ENCODE measurements around the gene JMJD8. TPM values are rescaled to one million over a fixed set of nuclear protein-coding genes. Genes with fewer than 3 reads are reported as not detected.
"Not testable (repeated sequence)": the region's sequence is repeated elsewhere in the genome, so short reads cannot be mapped to it uniquely, and the experiment has no call there.

Gene JMJD8
- total RNA-seq, 1 donor from 2014 or later: 41.2 TPM

DNA sequence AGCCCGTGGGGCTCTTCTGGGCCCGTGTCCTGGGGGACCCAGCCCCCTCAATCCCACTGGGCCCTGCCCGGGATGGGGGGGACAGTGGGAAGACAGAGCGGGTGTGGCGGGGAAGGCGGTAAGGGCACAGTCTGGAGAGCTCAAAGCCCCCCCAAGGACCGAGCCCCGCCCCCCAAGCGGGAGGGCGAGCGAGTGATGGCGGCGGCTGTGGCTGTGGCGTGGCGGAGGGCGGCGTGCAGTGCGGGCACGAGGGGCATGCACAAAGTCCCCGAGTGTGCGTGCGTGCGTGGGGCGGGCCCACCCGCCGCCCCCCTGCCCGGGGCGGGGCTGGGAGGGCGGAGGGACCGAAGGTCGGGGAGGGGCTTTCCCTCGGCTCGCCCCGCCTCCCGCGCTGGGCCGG is 9.6 kb upstream of the JMJD8 start:
- intact Hi-C loops (cut with micrococcal nuclease): no loop called here

DNA sequence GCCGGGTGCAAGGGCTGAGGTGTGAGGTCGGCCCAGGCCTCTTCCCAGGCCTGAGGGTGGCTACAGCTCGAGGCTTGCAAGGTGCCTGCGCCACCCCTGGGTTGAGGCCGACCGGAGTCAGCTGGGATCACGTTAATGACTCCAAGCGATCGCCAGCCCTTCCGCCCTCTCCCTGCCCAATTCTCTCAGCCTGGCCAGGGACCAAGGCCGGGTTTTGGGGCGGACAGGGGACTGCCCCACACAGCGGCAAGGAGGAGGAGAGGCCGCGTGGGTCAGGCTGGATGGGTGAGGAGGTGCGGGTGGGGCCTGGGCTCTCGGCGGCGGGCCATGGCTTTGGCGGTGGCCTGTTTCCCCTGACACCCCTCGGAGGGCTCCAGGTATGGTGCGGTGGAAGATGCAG is 9.2 kb upstream of the JMJD8 start:
- intact Hi-C loops (cut with micrococcal nuclease): no loop called here

DNA sequence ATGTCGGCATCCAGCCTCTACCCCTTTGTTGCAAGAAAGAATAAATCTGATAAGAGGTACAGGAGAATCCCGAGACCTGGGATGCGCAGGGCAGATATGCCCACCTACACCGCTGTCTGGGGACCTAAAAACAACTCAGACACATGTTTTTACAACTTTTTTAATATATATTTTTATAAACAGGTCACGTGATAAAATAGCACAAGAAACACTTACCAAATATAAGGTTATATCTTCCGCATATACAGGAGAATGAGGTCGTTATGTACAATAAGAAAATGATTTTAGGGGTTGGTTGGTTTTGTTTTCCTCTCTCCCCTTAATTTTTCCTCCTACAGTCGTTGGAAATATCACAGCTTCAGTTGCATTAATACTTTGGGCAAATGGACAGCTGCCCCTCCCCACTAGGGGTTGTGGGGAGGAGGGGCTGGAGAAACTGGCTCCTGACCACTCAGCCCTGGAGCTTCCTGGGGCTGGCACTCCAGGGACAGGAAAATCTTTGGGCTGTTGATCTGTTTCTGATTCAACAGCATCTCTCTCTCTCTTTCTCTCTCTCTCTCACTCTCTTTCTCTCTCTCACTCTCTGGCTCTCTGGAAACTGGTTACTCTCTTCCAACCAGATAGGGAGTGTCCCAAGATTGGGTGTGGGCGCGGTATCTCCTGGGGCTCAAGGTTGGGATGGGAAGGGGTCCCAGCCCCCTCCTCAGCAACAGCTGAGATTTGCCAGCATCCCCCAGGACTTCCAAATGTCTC is 8.4 kb upstream of the JMJD8 start:
- intact Hi-C loops (cut with micrococcal nuclease): no loop called here

DNA sequence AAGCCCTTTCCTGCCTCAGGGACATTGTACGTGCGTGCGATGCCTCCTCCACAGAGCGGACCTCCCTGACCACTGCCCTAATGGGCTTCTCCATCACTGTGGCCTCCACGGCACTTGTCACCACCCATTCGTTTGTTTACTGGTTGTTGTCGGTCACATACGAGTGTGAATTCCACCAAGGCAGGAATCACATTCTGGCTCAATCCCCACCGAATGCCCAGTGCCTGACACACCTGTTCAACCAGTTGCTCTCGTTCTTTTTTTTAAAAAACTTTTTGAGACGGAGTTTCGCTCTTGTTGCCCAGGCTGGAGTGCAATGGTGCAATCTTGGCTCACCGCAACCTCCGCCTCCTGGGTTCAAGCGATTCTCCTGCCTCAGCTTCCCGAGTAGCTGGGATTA is 7.1 kb upstream of the JMJD8 start:
- intact Hi-C loops (cut with micrococcal nuclease): not testable (repeated sequence)

DNA sequence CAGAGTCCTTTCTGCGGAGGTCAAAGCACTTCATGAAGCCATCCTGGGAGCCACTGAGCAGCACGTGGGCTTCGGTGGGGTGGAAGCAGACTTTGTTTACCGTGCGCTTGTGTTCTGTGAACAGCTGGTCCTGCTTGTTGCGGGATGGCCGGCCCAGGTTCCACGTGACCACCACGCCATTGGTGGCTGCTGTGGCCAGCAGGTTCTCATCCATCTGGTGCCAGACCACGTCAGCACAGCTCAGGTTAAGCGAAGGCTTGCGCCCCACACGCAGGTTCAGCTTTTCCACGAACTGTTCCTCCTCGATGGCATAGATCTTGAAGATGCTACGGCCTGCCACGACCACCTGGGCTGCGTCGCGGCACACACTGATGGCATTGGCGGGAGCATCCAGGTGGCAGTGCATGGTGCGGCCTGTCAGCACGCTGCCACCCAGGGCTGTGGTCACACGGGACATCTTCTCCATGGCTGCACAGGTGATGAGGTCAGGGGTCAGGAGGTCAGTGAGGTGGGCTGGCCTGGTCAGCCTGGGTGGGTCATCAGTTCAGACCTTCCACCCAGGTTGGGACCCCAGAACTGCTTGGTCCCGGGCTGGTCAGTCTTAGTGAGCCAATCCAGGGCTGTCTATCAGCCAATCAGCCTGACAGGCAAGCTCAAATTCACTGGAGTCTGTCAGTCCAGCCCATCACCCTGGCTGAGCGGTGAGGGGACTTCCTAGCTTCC is 5.2 kb upstream of the JMJD8 start:
- intact Hi-C loops (cut with micrococcal nuclease): no loop called here

DNA sequence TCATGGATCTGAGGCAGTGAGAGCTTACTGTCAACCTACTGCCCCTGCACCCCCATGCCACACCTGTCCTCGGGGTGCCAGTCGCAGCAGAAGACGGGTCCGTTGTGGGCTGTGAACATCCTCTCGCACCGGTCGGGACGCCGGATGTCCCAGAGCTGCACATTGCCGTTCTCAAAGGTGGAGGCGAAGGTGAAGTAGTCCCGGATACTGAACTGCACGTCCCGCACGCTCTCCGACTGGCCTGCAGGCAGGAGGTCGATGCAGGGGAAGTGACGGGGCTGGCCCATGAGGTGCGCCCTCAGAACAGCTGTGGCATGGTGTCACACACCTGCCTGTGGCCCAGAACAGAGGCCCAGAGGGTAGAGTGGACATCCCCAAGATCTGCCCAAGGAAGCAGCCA is 3.4 kb upstream of the JMJD8 start:
- intact Hi-C loops (cut with micrococcal nuclease): no loop called here

GRCh38 chr16:686459-687260 is 2.5 kb upstream of the JMJD8 start:
- intact Hi-C loops (cut with micrococcal nuclease): no loop called here

DNA sequence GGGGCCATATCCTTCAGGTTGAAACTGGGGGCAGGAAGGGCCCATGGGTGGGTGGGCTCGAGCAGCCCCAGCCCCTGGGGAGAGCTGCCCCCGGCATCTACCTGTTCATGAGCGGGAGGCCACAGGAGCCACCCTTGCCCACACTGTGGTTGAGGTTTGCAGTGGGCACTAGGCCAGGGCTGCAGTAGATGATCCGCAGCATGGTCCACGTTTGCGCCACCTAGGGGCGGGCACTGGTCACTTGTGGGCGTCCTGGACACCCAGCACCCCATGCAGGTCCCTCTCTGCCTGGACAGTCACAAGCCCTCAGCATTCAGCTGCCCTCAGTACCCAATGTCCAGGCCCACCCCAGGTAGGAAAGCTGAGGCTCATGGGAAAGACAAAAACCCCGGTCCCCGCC is 1.8 kb upstream of the JMJD8 start:
- intact Hi-C loops (cut with micrococcal nuclease): loop anchor here (2.0 kb wide), 1 partner anchor 97 kb away; no protein-coding TSS in a partner anchor

- intact Hi-C loops (cut with micrococcal nuclease): loop anchor here (1.0 to 5.0 kb wide), 7 partner anchors 10 to 333 kb away; partner anchors contain the start of genes AXIN1, CAPN15, CCDC78 and HAGHL
These were observed 995 bp upstream of the JMJD8 start for GRCh38 chr16:684961-685696.

DNA sequence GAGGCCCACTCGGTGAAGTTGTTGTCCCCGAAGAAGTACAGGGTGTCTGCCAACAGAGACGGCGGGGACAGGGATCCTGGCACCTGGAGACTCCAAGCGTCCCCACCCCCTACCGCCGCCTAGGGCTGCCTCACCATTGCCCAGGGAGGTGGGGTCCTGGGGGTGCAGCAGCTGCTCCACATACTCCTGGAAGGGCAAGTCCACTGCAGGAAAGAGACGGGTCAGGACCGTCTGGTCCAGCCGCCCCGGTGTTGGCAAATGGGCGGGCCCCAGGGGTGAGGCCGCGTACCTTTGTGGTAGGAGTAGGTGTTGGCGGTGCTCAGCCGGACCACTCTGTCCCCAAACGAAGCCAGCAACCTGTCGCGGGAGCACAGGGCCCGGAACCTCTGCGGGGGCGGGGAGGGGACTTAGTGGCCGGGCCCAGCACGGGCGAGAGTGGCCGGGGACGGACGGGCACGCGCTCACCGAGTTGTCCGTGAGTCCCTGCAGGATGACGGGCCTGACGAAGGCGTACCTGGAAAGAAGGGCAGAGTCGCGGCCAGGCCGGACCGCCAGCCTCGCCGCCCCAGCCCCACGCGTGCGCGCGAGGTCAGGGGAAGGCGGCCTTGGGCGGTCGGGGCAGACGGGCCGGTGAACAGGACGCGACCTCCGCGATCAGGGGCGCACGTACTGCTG is 601 bp downstream of the JMJD8 start:
- intact Hi-C loops (cut with micrococcal nuclease): loop anchor here (1.0 to 5.0 kb wide), 7 partner anchors 12 to 331 kb away; partner anchors contain the start of genes AXIN1, CAPN15, CCDC78 and HAGHL

- intact Hi-C loops (cut with micrococcal nuclease): loop anchor here (5.0 kb wide), 1 partner anchor 45 kb away; the partner anchor contains the start of genes CCDC78 and HAGHL
These were observed 1.4 kb downstream of the JMJD8 start for GRCh38 chr16:682493-683395.

DNA sequence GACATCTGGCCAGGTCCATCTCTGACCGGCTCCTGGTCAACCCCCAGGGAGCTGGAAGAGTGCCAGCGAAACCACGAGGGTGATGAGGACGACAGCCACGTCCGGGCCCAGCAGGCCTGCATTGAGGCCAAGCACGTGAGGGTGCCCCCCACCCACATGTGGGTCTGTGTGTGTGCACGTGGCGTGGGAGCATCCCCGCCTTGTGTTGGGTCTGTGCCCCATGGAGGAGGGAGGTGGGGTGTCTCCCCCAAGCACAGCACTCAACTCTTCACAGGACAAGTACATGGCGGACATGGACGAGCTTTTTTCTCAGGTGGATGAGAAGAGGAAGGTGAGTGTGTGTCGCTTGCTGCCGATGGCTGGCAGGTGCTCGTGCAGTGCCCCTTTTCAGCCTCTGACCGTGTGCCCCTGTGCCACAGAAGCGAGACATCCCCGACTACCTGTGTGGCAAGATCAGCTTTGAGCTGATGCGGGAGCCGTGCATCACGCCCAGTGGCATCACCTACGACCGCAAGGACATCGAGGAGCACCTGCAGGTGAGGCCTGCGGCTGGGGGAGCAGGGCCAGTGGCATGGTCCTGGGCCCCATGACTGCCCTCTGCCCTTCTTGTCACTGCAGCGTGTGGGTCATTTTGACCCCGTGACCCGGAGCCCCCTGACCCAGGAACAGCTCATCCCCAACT is 2.2 kb downstream of the JMJD8 start:
- intact Hi-C loops (cut with micrococcal nuclease): loop anchor here (5.0 kb wide), 1 partner anchor 45 kb away; the partner anchor contains the start of genes CCDC78 and HAGHL

GRCh38 chr16:680967-681745 is 3.0 kb downstream of the JMJD8 start:
- intact Hi-C loops (cut with micrococcal nuclease): loop anchor here (1.0 to 5.0 kb wide), 2 partner anchors 46 to 154 kb away; partner anchors contain the start of genes CAPN15, CCDC78 and HAGHL

DNA sequence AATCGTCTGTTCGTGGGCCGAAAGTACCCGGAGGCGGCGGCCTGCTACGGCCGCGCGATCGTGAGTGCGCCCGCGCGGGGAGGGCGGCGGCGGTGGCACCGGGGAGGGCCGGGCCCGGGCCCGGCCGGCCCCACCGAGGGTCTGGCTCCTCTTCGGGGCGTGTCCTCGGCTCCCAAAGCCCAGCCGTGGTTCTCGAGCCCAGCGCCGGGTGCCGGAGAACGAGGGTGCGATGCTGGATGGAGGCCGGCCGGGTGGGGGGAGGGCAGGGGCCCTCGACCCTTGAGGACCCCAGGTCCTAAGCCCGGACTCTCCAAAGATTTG is 3.5 kb downstream of the JMJD8 start:
- intact Hi-C loops (cut with micrococcal nuclease): loop anchor here (1.0 to 5.0 kb wide), 2 partner anchors 47 to 153 kb away; partner anchors contain the start of genes CAPN15, CCDC78 and HAGHL

DNA sequence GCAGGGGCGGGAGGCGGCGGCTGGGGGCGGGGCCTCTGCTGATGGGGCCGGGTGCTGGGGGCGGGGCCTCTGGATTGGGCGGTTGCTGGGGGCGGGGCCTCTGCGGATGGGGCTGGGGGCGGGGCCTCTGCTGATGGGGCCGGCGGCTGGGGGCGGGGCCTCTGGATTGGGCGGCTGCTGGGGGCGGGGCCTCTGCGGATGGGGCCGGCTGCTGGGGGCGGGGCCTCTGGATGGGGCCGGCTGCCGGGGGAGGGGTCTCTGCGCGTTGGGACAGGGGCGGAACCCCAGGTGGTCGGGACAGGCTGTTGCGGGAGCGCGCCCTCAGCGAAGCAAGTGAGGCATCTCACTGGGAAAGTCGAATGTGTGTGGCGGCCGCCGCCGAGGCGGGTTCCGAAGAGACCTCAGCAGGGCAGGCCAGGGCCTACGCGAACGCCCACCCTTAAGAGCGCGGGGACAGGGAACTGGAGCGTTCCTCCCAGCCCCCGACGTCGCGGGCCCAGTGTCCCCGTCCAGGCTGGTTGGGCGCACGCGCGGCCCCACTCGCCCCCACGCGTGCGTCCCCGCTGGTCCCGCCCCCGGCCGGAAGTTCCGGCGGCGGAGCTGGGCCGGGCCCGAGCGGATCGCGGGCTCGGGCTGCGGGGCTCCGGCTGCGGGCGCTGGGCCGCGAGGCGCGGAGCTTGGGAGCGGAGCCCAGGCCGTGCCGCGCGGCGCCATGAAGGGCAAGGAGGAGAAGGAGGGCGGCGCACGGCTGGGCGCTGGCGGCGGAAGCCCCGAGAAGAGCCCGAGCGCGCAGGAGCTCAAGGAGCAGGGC is 4.1 kb downstream of the JMJD8 start, which contains the start of gene STUB1:
STUB1 (plus strand) TSS at position 597 of the 811 bp plus-strand sequence; CDS start at position 713, 116 bp downstream.
- intact Hi-C loops (cut with micrococcal nuclease): loop anchor here (1.0 to 5.0 kb wide), 6 partner anchors 12 to 153 kb away; partner anchors contain the start of genes CAPN15, CCDC78, HAGHL and METTL26
